ENCODE measurements around the gene PKIG. TPM values are rescaled to one million over a fixed set of nuclear protein-coding genes. Genes with fewer than 3 reads are reported as not detected.

PKIG gene
- total RNA-seq, 1 experiment from 2014 or later, result 64.9 TPM

DNA sequence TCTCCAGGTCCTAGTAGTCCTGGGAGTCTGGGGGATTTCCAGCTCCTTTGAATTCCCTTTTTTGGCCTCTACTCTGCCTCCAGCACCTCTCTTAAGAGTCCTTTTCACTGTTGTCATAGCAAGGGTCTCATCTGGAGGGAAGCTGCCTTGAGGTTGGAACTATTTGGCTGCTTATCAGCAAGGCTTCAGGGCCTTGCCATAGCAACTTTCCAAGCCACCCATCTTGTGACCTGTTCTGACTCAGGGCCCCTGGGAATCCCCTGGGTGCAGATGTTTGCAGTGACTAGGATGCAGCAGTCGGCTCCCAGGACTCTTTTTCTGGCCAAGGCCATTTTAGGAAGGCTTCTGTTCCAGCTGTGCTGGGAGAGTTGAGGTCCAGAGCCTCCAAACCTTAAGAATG is 12.4 kb downstream of the PKIG start:
- no TSS peak for BruUV-seq (replicated peaks)
- TF ChIP-seq EZH2 (IDR thresholded peaks at IDR 0.05; ENCODE audit: borderline replicate concordance, low read depth, low read length, poor library complexity, severe bottlenecking), result no peak
- TF ChIP-seq, protein P1, sequence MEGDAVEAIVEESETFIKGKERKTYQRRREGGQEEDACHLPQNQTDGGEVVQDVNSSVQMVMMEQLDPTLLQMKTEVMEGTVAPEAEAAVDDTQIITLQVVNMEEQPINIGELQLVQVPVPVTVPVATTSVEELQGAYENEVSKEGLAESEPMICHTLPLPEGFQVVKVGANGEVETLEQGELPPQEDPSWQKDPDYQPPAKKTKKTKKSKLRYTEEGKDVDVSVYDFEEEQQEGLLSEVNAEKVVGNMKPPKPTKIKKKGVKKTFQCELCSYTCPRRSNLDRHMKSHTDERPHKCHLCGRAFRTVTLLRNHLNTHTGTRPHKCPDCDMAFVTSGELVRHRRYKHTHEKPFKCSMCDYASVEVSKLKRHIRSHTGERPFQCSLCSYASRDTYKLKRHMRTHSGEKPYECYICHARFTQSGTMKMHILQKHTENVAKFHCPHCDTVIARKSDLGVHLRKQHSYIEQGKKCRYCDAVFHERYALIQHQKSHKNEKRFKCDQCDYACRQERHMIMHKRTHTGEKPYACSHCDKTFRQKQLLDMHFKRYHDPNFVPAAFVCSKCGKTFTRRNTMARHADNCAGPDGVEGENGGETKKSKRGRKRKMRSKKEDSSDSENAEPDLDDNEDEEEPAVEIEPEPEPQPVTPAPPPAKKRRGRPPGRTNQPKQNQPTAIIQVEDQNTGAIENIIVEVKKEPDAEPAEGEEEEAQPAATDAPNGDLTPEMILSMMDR (conservative IDR thresholded peaks at IDR 0.05; ENCODE audit: low read depth, low read length), result no peak
- H3K9me3 ChIP-seq (ENCODE audit: low read depth, low read length, poor library complexity, severe bottlenecking), result no peaks in the 10 kb centered on the region
- H3K4me3 ChIP-seq (ENCODE audit: low read depth, low read length, poor library complexity, severe bottlenecking), result no peak overlapping the region
- DNase-seq (ENCODE audit: low spot score), result no peak
- ChIA-PET POLR2A (ENCODE audit: low non-redundant PET) (no interaction called here), CTCF (no interaction called here)
- peaks cover 20% of the 10 kb centered on the region for H3K36me3 ChIP-seq (ENCODE audit: insufficient read depth, low read length, poor library complexity, severe bottlenecking)
- H3K4me1 ChIP-seq (ENCODE audit: insufficient read depth, low read length, poor library complexity, severe bottlenecking), result peaks cover 22% of the 10 kb centered on the region
- intact Hi-C loops (cut with micrococcal nuclease; ENCODE audit: unreplicated experiment), result loop anchor here (5.0 kb wide), 1 partner anchor 72 kb away; the partner anchor contains the start of gene SERINC3
- no peak overlapping the region for H3K27ac ChIP-seq (ENCODE audit: low read depth, low read length, poor library complexity, severe bottlenecking)
- no peaks in the 10 kb centered on the region for H3K27me3 ChIP-seq (replicated peaks; ENCODE audit: insufficient read depth, low read depth, low read length, poor library complexity)

DNA sequence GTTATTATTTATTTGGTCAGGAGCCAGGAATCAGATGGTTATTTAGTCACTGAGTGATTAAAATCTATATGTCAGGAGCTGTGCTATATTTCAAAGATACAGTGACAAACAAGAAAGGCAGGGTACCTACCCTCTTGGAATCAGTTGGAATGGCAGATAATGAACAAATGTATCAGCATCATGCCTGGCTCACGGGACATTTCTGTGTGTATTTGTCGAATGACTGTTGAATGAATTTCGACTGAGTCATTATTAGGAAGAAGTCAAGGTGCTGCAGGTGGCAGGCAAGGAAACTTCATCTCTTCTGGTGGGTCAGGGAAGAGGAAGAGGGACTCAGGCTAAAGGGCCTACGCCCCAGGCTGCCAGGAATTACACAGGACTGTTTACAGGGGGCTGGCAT is 13.6 kb downstream of the PKIG start:
- intact Hi-C loops (cut with micrococcal nuclease; ENCODE audit: unreplicated experiment), result loop anchor here (5.0 kb wide), 1 partner anchor 74 kb away; the partner anchor contains the start of gene SERINC3

DNA sequence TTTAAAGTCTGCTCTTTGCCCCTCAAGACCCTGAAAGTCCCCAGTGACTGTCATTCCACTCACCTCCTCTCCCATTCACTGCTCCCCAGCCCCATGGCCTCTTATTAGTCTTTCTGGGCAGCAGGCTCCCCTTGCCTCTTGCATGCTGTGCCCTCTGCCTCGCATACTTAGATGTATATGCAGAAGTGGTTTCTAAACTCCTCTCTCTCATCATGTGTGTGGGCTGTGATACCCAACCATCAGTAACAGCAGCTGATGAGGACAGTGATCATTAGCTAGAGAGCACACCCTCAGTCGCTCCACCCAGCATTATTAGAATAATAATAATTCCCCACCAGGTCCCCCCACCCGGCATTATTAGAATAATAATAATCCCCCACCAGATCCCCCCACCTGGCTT is 14.5 kb downstream of the PKIG start:
- CTCF ChIA-PET, result no interaction called here
- no peaks in the 10 kb centered on the region for H3K9me3 ChIP-seq (ENCODE audit: low read depth, low read length, poor library complexity, severe bottlenecking)
- peak overlapping the region; percentile 81 for H3K27ac ChIP-seq (ENCODE audit: low read depth, low read length, poor library complexity, severe bottlenecking)
- intact Hi-C loops (cut with micrococcal nuclease; ENCODE audit: unreplicated experiment), result loop anchor here (5.0 kb wide), 1 partner anchor 75 kb away; the partner anchor contains the start of gene SERINC3
- H3K36me3 ChIP-seq (ENCODE audit: insufficient read depth, low read length, poor library complexity, severe bottlenecking), result peaks cover 4% of the 10 kb centered on the region
- H3K4me3 ChIP-seq (ENCODE audit: low read depth, low read length, poor library complexity, severe bottlenecking), result no peak overlapping the region
- H3K4me1 ChIP-seq (ENCODE audit: insufficient read depth, low read length, poor library complexity, severe bottlenecking), result peaks cover 42% of the 10 kb centered on the region
- TF ChIP-seq EZH2 (IDR thresholded peaks at IDR 0.05; ENCODE audit: borderline replicate concordance, low read depth, low read length, poor library complexity, severe bottlenecking), result no peak
- TF ChIP-seq, protein P1 (conservative IDR thresholded peaks at IDR 0.05; ENCODE audit: low read depth, low read length), result no peak
- no peaks in the 10 kb centered on the region for H3K27me3 ChIP-seq (replicated peaks; ENCODE audit: insufficient read depth, low read depth, low read length, poor library complexity)
- no TSS peak for BruUV-seq (replicated peaks)
- DNase-seq (ENCODE audit: low spot score), result no peak
- POLR2A ChIA-PET (ENCODE audit: low non-redundant PET), result no interaction called here

More for the DNA sequence above, 13.6 kb downstream of the PKIG start:
- Histone ChIP-seq H3K36me3 (ENCODE audit: insufficient read depth, low read length, poor library complexity, severe bottlenecking) (peaks cover 9% of the 10 kb centered on the region), H3K4me1 (ENCODE audit: insufficient read depth, low read length, poor library complexity, severe bottlenecking) (peaks cover 33% of the 10 kb centered on the region), H3K9me3 (ENCODE audit: low read depth, low read length, poor library complexity, severe bottlenecking) (no peaks in the 10 kb centered on the region), H3K27ac (ENCODE audit: low read depth, low read length, poor library complexity, severe bottlenecking) (no peak overlapping the region), H3K27me3 (replicated peaks; ENCODE audit: insufficient read depth, low read depth, low read length, poor library complexity) (no peaks in the 10 kb centered on the region), H3K4me3 (ENCODE audit: low read depth, low read length, poor library complexity, severe bottlenecking) (no peak overlapping the region)
- DNase-seq (ENCODE audit: low spot score), result no peak
- BruUV-seq (replicated peaks), result no TSS peak
- TF ChIP-seq EZH2 (IDR thresholded peaks at IDR 0.05; ENCODE audit: borderline replicate concordance, low read depth, low read length, poor library complexity, severe bottlenecking), result no peak
- TF ChIP-seq, protein P1 (conservative IDR thresholded peaks at IDR 0.05; ENCODE audit: low read depth, low read length), result no peak
- ChIA-PET POLR2A (ENCODE audit: low non-redundant PET) (no interaction called here), CTCF (no interaction called here)

All from A673 (cell line).